ENCODE measurements around the gene BEX4. TPM values are rescaled to one million over a fixed set of nuclear protein-coding genes. Genes with fewer than 3 reads are reported as not detected.

Gene BEX4
- total and polyA plus RNA-seq, 2 experiments from 2014 or later, result 39.3 to 135 TPM

DNA sequence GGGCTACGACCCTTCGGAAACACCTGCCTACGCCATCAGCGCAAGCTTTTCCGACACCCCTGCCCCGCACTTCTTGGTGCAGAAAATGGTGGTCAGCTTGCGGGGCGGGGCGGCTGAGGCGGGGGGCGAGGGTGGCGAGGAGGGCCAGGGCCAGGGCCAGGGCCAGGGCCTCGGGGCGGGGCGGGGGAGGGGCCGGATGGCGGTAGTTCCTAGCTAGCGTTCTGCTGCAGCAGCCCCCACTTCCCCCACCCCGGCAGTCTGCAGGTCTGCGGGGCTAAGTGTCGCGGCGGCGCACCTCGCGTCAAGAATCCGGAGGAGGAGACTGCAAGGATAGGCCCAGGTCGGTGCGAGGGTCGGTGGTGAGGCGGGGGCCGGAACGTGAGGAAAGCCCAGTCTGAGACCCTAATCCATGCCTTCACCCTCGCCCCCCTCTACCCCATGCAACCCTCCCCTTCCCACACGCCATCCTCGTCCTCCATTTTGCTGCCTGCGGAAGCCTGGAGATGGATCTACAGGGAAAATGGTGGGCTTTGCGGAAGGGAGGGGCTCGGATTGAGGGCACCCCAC lies 600 bp downstream of the BEX4 start:
- no peaks in the 10 kb centered on the region for H3K36me3 ChIP-seq (ENCODE audit: insufficient read depth)
- TF ChIP-seq NANOG (IDR thresholded peaks at IDR 0.05; ENCODE audit: borderline replicate concordance), result no peak
- no peak for TF ChIP-seq REST (IDR thresholded peaks at IDR 0.05; ENCODE audit: unreplicated experiment)
- no peak for TF ChIP-seq POLR2AphosphoS5 (IDR thresholded peaks at IDR 0.05; ENCODE audit: low read depth)
- no peak for TF ChIP-seq JUNB (IDR thresholded peaks at IDR 0.05; ENCODE audit: unreplicated experiment)
- TF ChIP-seq STAT1 (IDR thresholded peaks at IDR 0.05; ENCODE audit: unreplicated experiment), result no peak
- no peak for TF ChIP-seq ZNF331 (CRISPR knock-in tag; IDR thresholded peaks at IDR 0.05; ENCODE audit: low read depth)
- no peak for TF ChIP-seq EZH2 (IDR thresholded peaks at IDR 0.05; ENCODE audit: low read depth, unreplicated experiment)
- TF ChIP-seq CREB1 (CRISPR knock-in tag; IDR thresholded peaks at IDR 0.05; ENCODE audit: low read depth), result no peak
- no peak for TF ChIP-seq EZH2phosphoT487 (IDR thresholded peaks at IDR 0.05; ENCODE audit: unreplicated experiment)
- TF ChIP-seq ETS1 (IDR thresholded peaks at IDR 0.05), result no peak
- TF ChIP-seq CTCF (conservative IDR thresholded peaks at IDR 0.05; ENCODE audit: low read depth in 2 of 2), result no peak
- H3K4me1 Mint-ChIP-seq, result peaks cover 23% of the 10 kb centered on the region
- H3K9me2 ChIP-seq (ENCODE audit: insufficient read depth), result no peaks in the 10 kb centered on the region
- peaks cover 21% of the 10 kb centered on the region for H3K36me3 Mint-ChIP-seq (ENCODE audit: low read depth)
- peak overlapping the region; percentile 96 for H3K27ac Mint-ChIP-seq
- H3K4me3 Mint-ChIP-seq, result peak overlapping the region; percentile 77
- peaks cover 7% of the 10 kb centered on the region; the same call in 1 of the 2 replicates for H3K27me3 ChIP-seq (ENCODE audit: insufficient read depth)
- peak overlapping the region; percentile 76 for H3K4me2 ChIP-seq
- peak; percentile 55 for DNase-seq (ENCODE audit: low spot score)
- peaks cover 5% of the 10 kb centered on the region; the same call in 1 of the 2 replicates for H3K79me2 ChIP-seq (replicated peaks; ENCODE audit: insufficient read depth)
- H3K27ac ChIP-seq (ENCODE audit: low read depth), result peak overlapping the region; percentile 90
- no peaks in the 10 kb centered on the region for H4K20me1 ChIP-seq (replicated peaks; ENCODE audit: insufficient read depth)
- H3K4me3 ChIP-seq, result peak overlapping the region; percentile 70
- H3F3A ChIP-seq (replicated peaks; ENCODE audit: low read depth), result no peaks in the 10 kb centered on the region
- H3K9me3 Mint-ChIP-seq, result no peaks in the 10 kb centered on the region
- H3K27me3 Mint-ChIP-seq (ENCODE audit: insufficient read depth, low read depth, poor library complexity), result peaks cover 6% of the 10 kb centered on the region
- peak; percentile 54 for ATAC-seq
- H2AFZ ChIP-seq, result no peak overlapping the region
- H3K4me1 ChIP-seq (ENCODE audit: insufficient read depth), result 0 out of 2 replicates have a peak, but pooled peaks cover 6% of the 10 kb centered on the region

Measured in GM23338 (cell line).